IMR-90 (cell line): ENCODE measurements around the gene BIK. TPM values are rescaled to one million over a fixed set of nuclear protein-coding genes. Genes with fewer than 3 reads are reported as not detected.
A peak's percentile ranks its signal among the peaks of the same experiment; 100 is the strongest.

Experiments used
- ATAC-seq: fragments of 200-7000 bp; cut with Tn5 transposase; 2 replicates; pipeline ENCODE4 v1.9.1; 2020; ENCODE audit warnings: low read depth, mild to moderate bottlenecking, moderate library complexity
- BruUV-seq: library from RNA; stranded (reverse); fragments of 400-500 nt; replicated peaks from 2 replicates; lab custom pipeline; 2021; lab: Mats Ljungman, UMichigan
- CTCF ChIA-PET: fragments of 300-600 bp; formaldehyde crosslinking; extraction: SDS; loops from one replicate; lab custom pipeline; 2021; ENCODE audit warnings: antibody characterized with exemption; lab: Yijun Ruan, JAX
- POLR2A ChIA-PET: fragments of 300-600 bp; sonication (Branson Sonifier 250); formaldehyde crosslinking; loops from one replicate; lab custom pipeline; 2022; ENCODE audit warnings: antibody characterized with exemption; ENCODE audit not compliant: unreplicated experiment; lab: Charles Lee
- DNase-seq: peaks from one replicate; pipeline ENCODE4 v3.0.0; 2013
- H2AFZ ChIP-seq: replicated peaks from 2 replicates; pipeline ENCODE3; 2013; ENCODE audit warnings: low read length, mild to moderate bottlenecking; ENCODE audit not compliant: poor library complexity
- H2AK5ac ChIP-seq: 2 replicates; pipeline ENCODE4 v1.6.1; 2013; ENCODE audit warnings: low read depth, low read length, inconsistent platforms
- H2AK9ac ChIP-seq: replicated peaks from 2 replicates; pipeline ENCODE3; 2013; ENCODE audit warnings: mild to moderate bottlenecking, low read depth, low read length, moderate library complexity; ENCODE audit not compliant: poor library complexity
- H2BK120ac ChIP-seq: 2 replicates; pipeline ENCODE4 v1.6.1; 2013; ENCODE audit warnings: low read depth, low read length, inconsistent platforms
- H2BK15ac ChIP-seq: 3 replicates; pipeline ENCODE4 v1.6.1; 2013; ENCODE audit warnings: low read depth, low read length, inconsistent platforms
- H2BK20ac ChIP-seq: 2 replicates; pipeline ENCODE4 v1.6.1; 2013; ENCODE audit warnings: low read depth, mild to moderate bottlenecking, inconsistent platforms, low read length, moderate library complexity
- H2BK5ac ChIP-seq: 2 replicates; pipeline ENCODE4 v1.6.1; 2013; ENCODE audit warnings: mild to moderate bottlenecking, low read depth, low read length, inconsistent platforms; ENCODE audit not compliant: poor library complexity, severe bottlenecking
- H3K14ac ChIP-seq: replicated peaks from 2 replicates; pipeline ENCODE4 v1.6.1; 2013; ENCODE audit warnings: low read depth, low read length, inconsistent platforms
- H3K18ac ChIP-seq: 2 replicates; pipeline ENCODE4 v1.6.1; 2013; ENCODE audit warnings: low read depth, low read length, control low read depth
- H3K23ac ChIP-seq: 2 replicates; pipeline ENCODE4 v1.6.1; 2013; ENCODE audit warnings: low read depth, low read length, inconsistent platforms
- H3K27ac ChIP-seq: 2 replicates; pipeline ENCODE4 v1.5.1; 2013; ENCODE audit warnings: mild to moderate bottlenecking, control low read depth, low read length; ENCODE audit not compliant: insufficient read depth
- H3K27me3 ChIP-seq: 2 replicates; pipeline ENCODE4 v1.6.1; 2013; ENCODE audit warnings: low read length; ENCODE audit not compliant: control insufficient read depth, insufficient read depth
- H3K36me3 ChIP-seq: 2 replicates; pipeline ENCODE4 v1.6.1; 2013; ENCODE audit warnings: low read length, mixed read lengths; ENCODE audit not compliant: control insufficient read depth, insufficient read depth
- H3K4ac ChIP-seq: 2 replicates; pipeline ENCODE4 v1.6.1; 2013; ENCODE audit warnings: low read depth, low read length, inconsistent platforms
- H3K4me1 ChIP-seq: 2 replicates; pipeline ENCODE4 v1.6.1; 2013; ENCODE audit warnings: low read length, mixed read lengths; ENCODE audit not compliant: control insufficient read depth, insufficient read depth
- H3K4me2 ChIP-seq: 2 replicates; pipeline ENCODE4 v1.6.1; 2013; ENCODE audit warnings: low read depth, mild to moderate bottlenecking, control low read depth, low read length, moderate library complexity
- H3K4me3 ChIP-seq: 2 replicates; pipeline ENCODE4 v1.5.1; 2013; ENCODE audit warnings: low read depth, mild to moderate bottlenecking, control low read depth, low read length, moderate library complexity; ENCODE audit not compliant: insufficient read depth
- H3K56ac ChIP-seq: 2 replicates; pipeline ENCODE4 v1.6.1; 2013; ENCODE audit warnings: low read length, inconsistent platforms; ENCODE audit not compliant: insufficient read depth; ENCODE audit errors: extremely low read depth
- H3K79me1 ChIP-seq, 2 experiments: 2 replicates each; pipeline ENCODE4 v1.6.1; 2013; ENCODE audit warnings: low read length in 2 of 2, inconsistent platforms in 1 of 2, low read depth in 1 of 2
- H3K9ac ChIP-seq: 2 replicates; pipeline ENCODE4 v1.6.1; 2013; ENCODE audit warnings: low read depth, low read length, control low read depth
- H3K9me1 ChIP-seq: 2 replicates; pipeline ENCODE4 v1.6.1; 2013; ENCODE audit warnings: low read length, inconsistent platforms; ENCODE audit not compliant: insufficient read depth
- H3K9me3 ChIP-seq: 2 replicates; pipeline ENCODE4 v1.6.1; 2013; ENCODE audit warnings: low read length; ENCODE audit not compliant: control insufficient read depth, insufficient read depth
- H4K20me1 ChIP-seq: 2 replicates; pipeline ENCODE4 v1.6.1; 2013; ENCODE audit warnings: low read length, inconsistent platforms; ENCODE audit not compliant: insufficient read depth
- H4K5ac ChIP-seq: 2 replicates; pipeline ENCODE4 v1.6.1; 2013; ENCODE audit warnings: mild to moderate bottlenecking, low read depth, low read length, control low read depth
- H4K8ac ChIP-seq, 2 experiments: 2 replicates each; pipeline ENCODE4 v1.6.1; 2013; ENCODE audit warnings: low read depth in 2 of 2, low read length in 2 of 2, control low read depth in 1 of 2, inconsistent platforms in 1 of 2
- H4K91ac ChIP-seq: 2 replicates; pipeline ENCODE4 v1.6.1; 2013; ENCODE audit warnings: low read depth, low read length, inconsistent platforms; ENCODE audit not compliant: insufficient read depth
- CHD1 ChIP-seq: IDR thresholded peaks from 2 replicates; pipeline ENCODE4 v1.6.1; 2012; ENCODE audit warnings: low read depth, low read length, improper control_type of control experiment
- FOS ChIP-seq: fragments of 150-350 bp; IDR thresholded peaks from 2 replicates; pipeline ENCODE4 v1.6.1; 2016; ENCODE audit warnings: low read depth, low read length
- MAFK ChIP-seq: IDR thresholded peaks from 2 replicates; pipeline ENCODE4 v1.6.1; 2012; ENCODE audit warnings: low read depth, low read length, improper control_type of control experiment
- POLR2A ChIP-seq: IDR thresholded peaks from 2 replicates; pipeline ENCODE4 v1.6.1; 2012; ENCODE audit warnings: mild to moderate bottlenecking, low read depth, low read length
- RAD21 ChIP-seq: IDR thresholded peaks from 2 replicates; pipeline ENCODE4 v1.6.1; 2012; ENCODE audit warnings: low read length, improper control_type of control experiment
- WGBS, 2 experiments: methylation state at CpG; one replicate each; pipeline versions ENCODE4 v1.1.5 to v1.1.7; 2013; ENCODE audit warnings: missing lambda C conversion rate in 2 of 2; ENCODE audit not compliant: insufficient read length in 1 of 2; ENCODE audit errors: extremely low coverage in 2 of 2; 5-methylcytosine and 5-hydroxymethylcytosine counted together
- dilution Hi-C: fragments of 300-500 bp; cut with HindIII; formaldehyde crosslinking; loops from one replicate; pipeline ENCODE4 v1.14.3; 2018; ENCODE audit warnings: low sequenced_read_pairs; ENCODE audit not compliant: unreplicated experiment
- in situ Hi-C: fragments of 300-500 bp; cut with MboI; formaldehyde crosslinking; loops from 3 replicates; pipeline ENCODE4 v1.14.3; 2019; ENCODE audit warnings: low sequenced_read_pairs, inconsistent platforms, mixed read lengths
- intact Hi-C: fragments of 100-400 bp; cut with micrococcal nuclease; formaldehyde crosslinking; loops from 2 replicates; pipeline ENCODE4 v1.10.0; 2022
- polyA plus RNA-seq, 3 experiments: library from polyadenylated mRNA; depleted of rRNA; stranded (reverse); fragments of >200 nt; gene quantifications; 2 replicates each; pipeline ENCODE4 v1.2.3, GENCODE V29; 2012; ENCODE audit warnings: low replicate concordance in 1 of 3
- total RNA-seq: library from RNA; depleted of rRNA; stranded (reverse); fragments of >200 nt; gene quantifications from 2 replicates; pipeline ENCODE4 v1.2.3, GENCODE V29; 2012
- TF ChIP-seq, protein P1 (sequence below): fragments of 150-350 bp; IDR thresholded peaks from 2 replicates; pipeline ENCODE4 v1.6.1; 2017; ENCODE audit warnings: mild to moderate bottlenecking, antibody characterized with exemption, low read length, low read depth
- TF ChIP-seq, protein P2 (sequence below): conservative IDR thresholded peaks from 2 replicates; pipeline ENCODE4 v1.5.1; 2012; ENCODE audit warnings: mild to moderate bottlenecking, low read depth, low read length, improper control_type of control experiment

BIK gene
- total and polyA plus RNA-seq, 2 of the 4 experiments (the other 2 are of a cell fraction), result 0.18 TPM; not detected in 1

DNA sequence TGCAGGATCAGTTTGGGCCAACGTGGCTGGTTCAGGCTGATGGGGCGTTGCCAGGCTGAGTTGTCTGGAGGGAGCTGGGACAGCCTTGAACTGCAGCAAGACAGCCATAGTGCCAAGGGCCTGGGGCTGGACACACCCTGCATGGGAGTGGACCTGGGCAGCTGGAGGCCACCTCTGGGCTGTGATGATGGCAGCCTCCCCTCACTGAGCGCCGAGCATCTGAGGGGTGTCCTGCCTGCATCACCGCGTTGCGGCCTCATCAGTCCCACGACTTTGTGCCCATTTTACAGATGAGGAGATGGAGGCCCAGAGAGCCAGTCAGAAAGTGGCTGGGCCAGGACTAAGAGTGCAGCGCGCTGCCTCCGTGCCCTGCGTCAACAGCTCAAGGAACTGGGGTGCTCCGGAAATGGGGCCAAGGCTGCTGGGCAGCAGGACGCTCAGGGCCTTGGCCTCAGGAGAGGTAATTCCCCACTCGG, 40.2 kb downstream of the BIK start:
- peak overlapping the region; percentile 81 for H3K4ac ChIP-seq
- BruUV-seq, result no TSS peak

More for the DNA sequence above, 40.2 kb downstream of the BIK start:
- H4K20me1 ChIP-seq, result peaks cover 16% of the 10 kb centered on the region
- peak overlapping the region; percentile 57; the same call in 1 of the 2 replicates for H2BK20ac ChIP-seq
- dilution Hi-C loops (no loop called here), in situ Hi-C loops (no loop called here), intact Hi-C loops (no loop called here)
- H3K18ac ChIP-seq, result 0 out of 2 replicates have a peak overlapping the region, but pooled peaks have one; percentile 1
- H2BK120ac ChIP-seq, result peak overlapping the region; percentile 52; the same call in 1 of the 2 replicates
- no peak overlapping the region; the same call in 1 of the 2 replicates for H3K56ac ChIP-seq
- ATAC-seq (no peak), DNase-seq (no peak)
- peak overlapping the region; percentile 51 for H3K4me3 ChIP-seq
- H4K8ac ChIP-seq, result peak overlapping the region; percentile 32 to 93
- no peak overlapping the region for H2BK5ac ChIP-seq
- peak overlapping the region; percentile 96 for H2AFZ ChIP-seq
- H2AK9ac ChIP-seq, result peak overlapping the region; percentile 88
- H4K91ac ChIP-seq, result peak overlapping the region; percentile 77
- H2AK5ac ChIP-seq, result peak overlapping the region; percentile 56; the same call in 1 of the 2 replicates
- H3K9me1 ChIP-seq, result peaks cover 13% of the 10 kb centered on the region; the same call in 1 of the 2 replicates
- peaks cover 10% of the 10 kb centered on the region for H3K4me1 ChIP-seq
- peak overlapping the region; percentile 93 for H4K5ac ChIP-seq
- peak overlapping the region; percentile 90 for H3K23ac ChIP-seq
- POLR2A ChIA-PET, result interaction anchor here (0.6 to 0.7 kb wide), 4 partner anchors 23 to 215 kb away, joined by 4 to 19 read pairs (median 14); no protein-coding TSS in a partner anchor
- H2BK15ac ChIP-seq, result peak overlapping the region; percentile 11; the same call in 1 of the 3 replicates
- peaks cover 0 to 43% of the 10 kb centered on the region in 2 experiments; a peak in 3 of 4 replicates for H3K79me1 ChIP-seq
- H3K9me3 ChIP-seq, result no peaks in the 10 kb centered on the region
- H3K9ac ChIP-seq, result peak overlapping the region; percentile 68
- peak overlapping the region; percentile 68; the same call in 1 of the 2 replicates for H3K14ac ChIP-seq
- TF ChIP-seq, protein P1, sequence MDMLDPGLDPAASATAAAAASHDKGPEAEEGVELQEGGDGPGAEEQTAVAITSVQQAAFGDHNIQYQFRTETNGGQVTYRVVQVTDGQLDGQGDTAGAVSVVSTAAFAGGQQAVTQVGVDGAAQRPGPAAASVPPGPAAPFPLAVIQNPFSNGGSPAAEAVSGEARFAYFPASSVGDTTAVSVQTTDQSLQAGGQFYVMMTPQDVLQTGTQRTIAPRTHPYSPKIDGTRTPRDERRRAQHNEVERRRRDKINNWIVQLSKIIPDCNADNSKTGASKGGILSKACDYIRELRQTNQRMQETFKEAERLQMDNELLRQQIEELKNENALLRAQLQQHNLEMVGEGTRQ, result no peak
- no peak for TF ChIP-seq CHD1
- TF ChIP-seq POLR2A, result no peak
- no peak for TF ChIP-seq MAFK
- TF ChIP-seq RAD21, result no peak
- TF ChIP-seq, protein P2, sequence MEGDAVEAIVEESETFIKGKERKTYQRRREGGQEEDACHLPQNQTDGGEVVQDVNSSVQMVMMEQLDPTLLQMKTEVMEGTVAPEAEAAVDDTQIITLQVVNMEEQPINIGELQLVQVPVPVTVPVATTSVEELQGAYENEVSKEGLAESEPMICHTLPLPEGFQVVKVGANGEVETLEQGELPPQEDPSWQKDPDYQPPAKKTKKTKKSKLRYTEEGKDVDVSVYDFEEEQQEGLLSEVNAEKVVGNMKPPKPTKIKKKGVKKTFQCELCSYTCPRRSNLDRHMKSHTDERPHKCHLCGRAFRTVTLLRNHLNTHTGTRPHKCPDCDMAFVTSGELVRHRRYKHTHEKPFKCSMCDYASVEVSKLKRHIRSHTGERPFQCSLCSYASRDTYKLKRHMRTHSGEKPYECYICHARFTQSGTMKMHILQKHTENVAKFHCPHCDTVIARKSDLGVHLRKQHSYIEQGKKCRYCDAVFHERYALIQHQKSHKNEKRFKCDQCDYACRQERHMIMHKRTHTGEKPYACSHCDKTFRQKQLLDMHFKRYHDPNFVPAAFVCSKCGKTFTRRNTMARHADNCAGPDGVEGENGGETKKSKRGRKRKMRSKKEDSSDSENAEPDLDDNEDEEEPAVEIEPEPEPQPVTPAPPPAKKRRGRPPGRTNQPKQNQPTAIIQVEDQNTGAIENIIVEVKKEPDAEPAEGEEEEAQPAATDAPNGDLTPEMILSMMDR, result no peak
- TF ChIP-seq FOS, result no peak
- no peaks in the 10 kb centered on the region for H3K27me3 ChIP-seq
- 91% methylated on average over 11 of the region's 15 CpGs; no CpG with 5 or more reads in 1 of the 2 experiments for WGBS, 2 experiments
- CTCF ChIA-PET, result no interaction called here
- peak overlapping the region; percentile 33; the same call in 1 of the 2 replicates for H3K27ac ChIP-seq
- H3K4me2 ChIP-seq, result peak overlapping the region; percentile 87
- H3K36me3 ChIP-seq, result peaks cover 2% of the 10 kb centered on the region; the same call in 1 of the 2 replicates
